ENCODE measurements around the gene SGF29. TPM values are rescaled to one million over a fixed set of nuclear protein-coding genes. Genes with fewer than 3 reads are reported as not detected.

The SGF29 gene
- total and polyA plus RNA-seq, 4 donors = 17.8 to 46.6 (median 24.4) TPM

DNA sequence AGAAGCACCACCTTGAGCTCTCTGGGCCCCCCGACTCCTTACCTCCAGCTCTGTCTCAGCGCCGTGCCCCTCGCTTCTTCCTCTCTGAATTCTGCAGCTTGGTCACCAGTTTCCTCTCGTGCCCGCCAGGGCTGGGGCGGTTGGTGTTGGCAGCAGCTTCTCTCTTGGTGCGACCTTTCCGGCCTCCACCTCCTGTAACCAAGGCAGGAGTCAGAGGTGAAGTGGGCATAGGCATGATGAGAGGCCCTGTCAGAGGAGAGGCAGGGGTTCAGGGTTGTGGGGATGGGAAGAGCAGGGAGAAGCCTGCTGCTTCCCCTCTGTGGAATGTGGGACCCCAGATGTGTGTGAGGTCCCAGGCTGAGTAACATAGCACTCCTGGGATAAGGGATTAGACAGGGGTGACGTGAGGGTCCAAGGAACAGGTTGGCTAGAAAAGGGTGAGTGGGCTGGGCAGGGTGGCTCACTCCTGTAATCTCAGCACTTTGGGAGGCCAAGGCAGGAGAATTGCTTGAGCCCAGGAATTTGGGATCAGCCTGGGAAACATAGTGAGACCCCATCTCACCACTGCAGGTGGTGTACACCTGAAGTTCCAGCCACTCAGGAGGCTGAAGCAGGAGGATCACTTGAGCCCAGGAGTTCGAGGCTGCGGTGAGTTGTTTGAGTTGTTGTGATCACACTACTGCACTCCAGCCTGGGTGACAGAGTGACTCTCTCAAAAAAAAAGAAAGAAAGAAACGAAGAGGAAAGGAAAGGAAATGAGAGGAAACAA is 15.6 kb upstream of the SGF29 start:
- 68 to 83% methylated on average over 13 of the region's 13 CpGs for WGBS, 2 donors
- ATAC-seq (ENCODE audit: insufficient read depth, low FRiP score) = no peak
- no peaks in the 10 kb centered on the region for H3K27me3 ChIP-seq (ENCODE audit: control insufficient read depth in 3 of 3, insufficient read depth in 3 of 3, low read length in 2 of 3)

DNA sequence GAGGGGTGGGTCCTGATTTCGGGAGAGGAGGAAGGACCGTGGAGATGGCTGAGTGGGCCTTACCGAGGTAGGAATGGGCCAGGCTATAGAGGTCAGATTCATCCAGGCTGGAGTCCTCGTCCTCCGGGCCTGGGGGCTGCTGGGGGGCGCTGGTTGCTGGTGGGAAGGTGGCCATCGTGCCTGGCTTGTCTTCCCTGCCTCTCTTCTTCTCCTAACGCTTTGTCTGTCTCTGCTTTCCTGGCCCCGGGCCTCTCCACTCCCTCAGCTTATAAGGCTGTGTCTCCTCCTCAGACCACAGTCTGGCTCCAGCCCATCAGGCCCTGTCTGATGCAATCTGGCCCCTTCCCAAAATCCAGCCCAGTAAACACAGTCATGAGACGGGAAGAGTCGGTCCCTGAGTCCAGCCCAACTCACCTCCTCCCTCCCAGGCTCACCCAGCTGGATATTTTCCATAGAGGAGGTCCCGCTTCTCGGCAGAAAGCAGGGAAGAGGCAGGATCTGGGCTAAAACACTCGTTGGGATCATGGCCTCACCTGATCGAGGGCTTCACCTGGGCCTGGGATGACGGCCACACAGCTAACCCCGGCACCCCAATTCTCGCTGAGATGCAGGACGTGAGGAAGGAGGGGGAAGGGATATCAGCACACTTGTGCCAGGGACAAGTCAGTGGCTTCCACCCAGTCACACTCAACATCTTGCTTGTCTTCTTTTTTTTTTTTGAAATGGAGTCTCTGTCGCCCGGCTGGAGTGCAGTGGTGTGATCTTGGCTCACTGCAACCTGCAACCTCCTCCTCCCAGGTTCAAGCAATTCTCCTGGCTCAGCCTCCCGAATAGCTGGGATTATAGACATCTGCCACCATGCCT is 14.8 kb upstream of the SGF29 start, which contains the start of gene NUPR1:
Gene NUPR1 (minus strand): TSS at position 242 of the 864 bp plus-strand sequence. CDS start 67 bp downstream, at position 175.
- peak within 1 kb of the TSS; percentile 48 to 65 for H3K9ac ChIP-seq (ENCODE audit: insufficient read depth in 1 of 2, low read length in 2 of 2)
- ATAC-seq (ENCODE audit: insufficient read depth, low FRiP score) (peak; percentile 83), DNase-seq (peak; percentile 93 to 98 (median 97))
- peak within 1 kb of the TSS; percentile 91 to 93 for H3K27ac ChIP-seq (ENCODE audit: low read depth in 1 of 2, low read length in 1 of 2)
- H3K36me3 ChIP-seq (ENCODE audit: control insufficient read depth in 4 of 4, insufficient read depth in 4 of 4, low read length in 4 of 4) = peaks cover 0 to 5% (median 0%) of the 10 kb centered on the region in 4 donors
- H3K27me3 ChIP-seq (ENCODE audit: control insufficient read depth in 3 of 3, insufficient read depth in 3 of 3, low read length in 2 of 3) = no peaks in the 10 kb centered on the region
- peak within 1 kb of the TSS; percentile 75 for H3K4me3 ChIP-seq
- 28 to 66% methylated on average over 22 of the region's 22 CpGs for WGBS, 2 donors
- H3K4me1 ChIP-seq (ENCODE audit: control insufficient read depth in 5 of 5, insufficient read depth in 5 of 5, low read length in 5 of 5) = peaks cover 3 to 19% (median 6%) of the 10 kb centered on the region in 5 donors
- TF ChIP-seq, protein P1, sequence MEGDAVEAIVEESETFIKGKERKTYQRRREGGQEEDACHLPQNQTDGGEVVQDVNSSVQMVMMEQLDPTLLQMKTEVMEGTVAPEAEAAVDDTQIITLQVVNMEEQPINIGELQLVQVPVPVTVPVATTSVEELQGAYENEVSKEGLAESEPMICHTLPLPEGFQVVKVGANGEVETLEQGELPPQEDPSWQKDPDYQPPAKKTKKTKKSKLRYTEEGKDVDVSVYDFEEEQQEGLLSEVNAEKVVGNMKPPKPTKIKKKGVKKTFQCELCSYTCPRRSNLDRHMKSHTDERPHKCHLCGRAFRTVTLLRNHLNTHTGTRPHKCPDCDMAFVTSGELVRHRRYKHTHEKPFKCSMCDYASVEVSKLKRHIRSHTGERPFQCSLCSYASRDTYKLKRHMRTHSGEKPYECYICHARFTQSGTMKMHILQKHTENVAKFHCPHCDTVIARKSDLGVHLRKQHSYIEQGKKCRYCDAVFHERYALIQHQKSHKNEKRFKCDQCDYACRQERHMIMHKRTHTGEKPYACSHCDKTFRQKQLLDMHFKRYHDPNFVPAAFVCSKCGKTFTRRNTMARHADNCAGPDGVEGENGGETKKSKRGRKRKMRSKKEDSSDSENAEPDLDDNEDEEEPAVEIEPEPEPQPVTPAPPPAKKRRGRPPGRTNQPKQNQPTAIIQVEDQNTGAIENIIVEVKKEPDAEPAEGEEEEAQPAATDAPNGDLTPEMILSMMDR (IDR thresholded peaks at IDR 0.05; ENCODE audit: control extremely low read depth, extremely low read depth) = no peak
- H3K9me3 ChIP-seq (ENCODE audit: control insufficient read depth in 4 of 4, insufficient read depth in 3 of 4, low read length in 3 of 4) = peaks cover 0 to 3% (median 0%) of the 10 kb centered on the region in 4 donors

More for the DNA sequence above, 15.6 kb upstream of the SGF29 start:
- Histone ChIP-seq H3K4me3 (peak overlapping the region; percentile 75), H3K36me3 (ENCODE audit: control insufficient read depth in 4 of 4, insufficient read depth in 4 of 4, low read length in 4 of 4) (peaks cover 0 to 5% (median 0%) of the 10 kb centered on the region in 4 donors), H3K9ac (ENCODE audit: insufficient read depth in 1 of 2, low read length in 2 of 2) (peak overlapping the region; percentile 48 to 65), H3K9me3 (ENCODE audit: control insufficient read depth in 4 of 4, insufficient read depth in 3 of 4, low read length in 3 of 4) (peaks cover 0 to 3% (median 0%) of the 10 kb centered on the region in 4 donors), H3K27ac (ENCODE audit: low read depth in 1 of 2, low read length in 1 of 2) (peak overlapping the region; percentile 91 to 93), H3K4me1 (ENCODE audit: control insufficient read depth in 5 of 5, insufficient read depth in 5 of 5, low read length in 5 of 5) (peaks cover 3 to 19% (median 6%) of the 10 kb centered on the region in 5 donors)
- no peak for DNase-seq
- TF ChIP-seq, protein P1 (IDR thresholded peaks at IDR 0.05; ENCODE audit: control extremely low read depth, extremely low read depth) = no peak

DNA sequence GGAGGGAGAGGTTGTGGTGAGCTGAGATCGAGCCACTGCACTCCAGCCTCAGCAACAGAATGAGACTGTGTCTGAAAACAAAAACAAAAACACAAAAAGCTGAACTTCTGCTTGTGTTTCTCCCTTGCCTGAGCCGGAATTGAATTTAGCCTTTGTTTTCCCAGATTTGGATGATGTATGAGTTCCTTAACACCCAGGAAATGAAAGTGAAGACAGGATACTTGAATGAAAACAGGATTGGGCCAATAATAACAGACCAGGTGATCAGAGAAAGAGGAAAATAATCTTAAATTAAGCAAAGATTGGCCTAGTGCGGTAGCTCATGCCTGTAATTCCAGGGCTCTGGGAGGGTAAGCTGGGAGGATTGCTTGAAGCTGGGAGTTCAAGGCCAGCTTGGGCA is 13.4 kb upstream of the SGF29 start:
- no peak overlapping the region for H3K4me3 ChIP-seq
- peaks cover 0 to 3% (median 0%) of the 10 kb centered on the region in 4 donors for H3K9me3 ChIP-seq (ENCODE audit: control insufficient read depth in 4 of 4, insufficient read depth in 3 of 4, low read length in 3 of 4)
- TF ChIP-seq, protein P1 (IDR thresholded peaks at IDR 0.05; ENCODE audit: control extremely low read depth, extremely low read depth) = no peak
- no peak overlapping the region for H3K9ac ChIP-seq (ENCODE audit: insufficient read depth in 1 of 2, low read length in 2 of 2)
- H3K36me3 ChIP-seq (ENCODE audit: control insufficient read depth in 4 of 4, insufficient read depth in 4 of 4, low read length in 4 of 4) = peaks cover 0 to 5% (median 0%) of the 10 kb centered on the region in 4 donors
- peaks cover 0 to 19% (median 6%) of the 10 kb centered on the region in 5 donors for H3K4me1 ChIP-seq (ENCODE audit: control insufficient read depth in 5 of 5, insufficient read depth in 5 of 5, low read length in 5 of 5)
- no peak overlapping the region for H3K27ac ChIP-seq (ENCODE audit: low read depth in 1 of 2, low read length in 1 of 2)
- WGBS, 2 donors = 83 to 89% methylated on average over 3 of the region's 3 CpGs
- ATAC-seq (ENCODE audit: insufficient read depth, low FRiP score) (no peak), DNase-seq (peak in 1 of 3 donors; percentile 14)
- H3K27me3 ChIP-seq (ENCODE audit: control insufficient read depth in 3 of 3, insufficient read depth in 3 of 3, low read length in 2 of 3) = no peaks in the 10 kb centered on the region
